ENCODE results near the gene PTPRM.

GRCh38 chr18:8339210-8339609, 772.1 kb downstream of the PTPRM start:
- TF ChIP-seq TEAD4 (CRISPR knock-in tag; IDR thresholded peaks at IDR 0.05) (no peak), CTCF (IDR thresholded peaks at IDR 0.05) (no peak), TEAD1 (CRISPR knock-in tag; IDR thresholded peaks at IDR 0.05) (no peak), ZNF121 (CRISPR knock-in tag; IDR thresholded peaks at IDR 0.05) (no peak), SP1 (CRISPR knock-in tag; conservative IDR thresholded peaks at IDR 0.05) (no peak), CREB1 (CRISPR knock-in tag; IDR thresholded peaks at IDR 0.05) (no peak), E2F1 (CRISPR knock-in tag; IDR thresholded peaks at IDR 0.05) (no peak), KAT7 (CRISPR knock-in tag; IDR thresholded peaks at IDR 0.05; ENCODE audit: borderline replicate concordance) (no peak), MAX (CRISPR knock-in tag; IDR thresholded peaks at IDR 0.05) (no peak), HMGXB4 (CRISPR knock-in tag; IDR thresholded peaks at IDR 0.05) (no peak), STAT6 (CRISPR knock-in tag; conservative IDR thresholded peaks at IDR 0.05; ENCODE audit: low read depth) (no peak), ETV6 (CRISPR knock-in tag; IDR thresholded peaks at IDR 0.05) (no peak), NR3C1 (CRISPR knock-in tag; conservative IDR thresholded peaks at IDR 0.05; ENCODE audit: low read depth) (no peak)
